GM21825 (cell line): ENCODE data around the gene UNCX.
"Not testable (repeated sequence)": the region's sequence is repeated elsewhere in the genome, so short reads cannot be mapped to it uniquely, and the experiment has no call there.

Experiments
- ATAC-seq: cut with Tn5 transposase; IDR thresholded peaks from one replicate; pipeline ENCODE4 v1.9.1; 2021; ENCODE audit warnings: mild to moderate bottlenecking, moderate library complexity; ENCODE audit not compliant: unreplicated experiment

The UNCX gene

GRCh38 chr7:1274121-1274875 lies 41.6 kb downstream of the UNCX start:
- no peak for ATAC-seq

DNA sequence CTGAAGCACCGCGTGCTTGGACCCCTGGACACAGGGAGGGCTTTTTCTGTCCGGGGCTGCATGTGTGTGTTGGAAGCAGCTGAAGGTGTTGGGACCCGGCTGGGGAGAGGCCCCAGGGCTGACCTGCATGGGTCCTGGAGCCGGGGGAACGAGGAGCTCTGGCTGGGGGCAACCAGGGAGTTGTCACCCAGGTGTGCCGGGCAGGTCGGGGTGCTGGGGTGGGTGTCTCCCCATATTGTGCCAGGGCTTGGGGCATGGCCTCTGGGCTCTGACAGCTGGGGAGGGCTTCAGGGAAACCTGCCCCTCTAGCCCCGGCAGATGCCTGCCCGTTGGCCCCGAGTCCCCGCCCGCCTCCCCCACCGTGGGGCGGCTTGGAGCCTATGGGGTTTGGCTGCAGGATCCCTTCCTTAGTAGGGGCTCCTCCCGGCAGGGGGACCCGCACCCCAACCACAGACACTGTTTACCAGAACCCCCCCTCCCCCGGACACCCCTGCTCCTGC lies 42.3 kb downstream of the UNCX start:
- ATAC-seq = no peak

- ATAC-seq = no peak
Observed at GRCh38 chr7:1275451-1276381, 43.0 kb downstream of the UNCX start.

- no peak for ATAC-seq
Observed at GRCh38 chr7:1276626-1277175, 44.0 kb downstream of the UNCX start.

GRCh38 chr7:1278543-1278942 lies 45.9 kb downstream of the UNCX start:
- ATAC-seq = no peak

DNA sequence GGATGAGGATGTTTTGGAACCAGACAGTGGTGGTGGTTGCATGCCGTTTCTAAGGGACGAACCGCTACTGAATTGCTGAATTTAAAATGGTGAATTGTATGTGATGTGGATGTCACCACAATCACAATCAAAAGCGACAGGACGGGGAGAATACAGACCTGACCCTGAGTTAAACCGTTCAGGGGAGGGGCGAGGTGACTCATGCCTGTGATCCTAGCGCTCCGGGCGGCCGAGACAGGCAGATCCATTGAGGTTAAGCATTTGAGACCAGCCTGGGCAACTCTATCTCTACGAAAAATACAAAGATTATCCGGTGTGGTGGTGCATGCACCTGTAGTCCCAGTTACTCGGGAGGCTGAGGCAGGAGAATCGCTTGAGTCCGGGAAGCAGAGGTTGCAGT lies 46.4 kb downstream of the UNCX start:
- no peak for ATAC-seq

GRCh38 chr7:1279895-1280294 lies 47.2 kb downstream of the UNCX start:
- not testable (repeated sequence) for ATAC-seq

DNA sequence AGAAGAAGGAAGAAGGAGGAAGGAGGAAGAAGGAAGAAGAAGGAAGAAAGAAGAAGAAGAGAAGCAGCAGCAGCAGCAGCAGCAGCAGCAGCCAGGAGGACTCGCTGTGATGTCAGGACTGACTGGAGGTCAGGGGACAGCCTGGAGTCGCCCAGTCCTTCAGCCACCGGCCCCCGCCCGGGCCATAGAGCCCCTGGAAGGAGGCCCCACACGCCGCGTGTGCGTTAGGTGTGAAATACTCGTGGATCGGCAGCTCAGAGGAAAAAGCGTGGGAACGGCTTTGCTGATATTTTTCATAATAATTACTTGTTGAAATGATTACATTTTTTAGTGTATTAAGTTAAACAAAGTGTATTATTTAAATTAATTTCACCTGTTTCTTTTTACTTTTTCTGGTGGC lies 48.4 kb downstream of the UNCX start:
- ATAC-seq = no peak

DNA sequence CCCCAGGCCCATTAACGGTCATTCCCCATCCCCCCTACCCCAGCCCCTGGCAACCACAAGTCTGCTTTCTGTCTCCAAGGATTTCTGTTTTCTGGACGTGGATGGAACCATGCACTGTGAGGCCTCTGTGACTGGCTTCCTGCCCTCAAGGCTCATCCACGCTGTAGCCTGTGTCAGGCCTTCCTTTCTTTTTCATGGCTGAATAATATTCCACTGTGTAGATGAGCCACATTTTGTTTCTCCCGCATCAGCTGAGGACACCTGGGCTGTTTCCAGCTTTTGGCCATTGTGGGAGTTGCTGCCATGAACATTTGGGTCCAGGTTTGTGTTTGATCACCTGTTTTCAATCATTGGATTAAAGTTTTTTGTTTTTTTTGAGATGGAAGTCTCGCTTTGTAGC lies 50.0 kb downstream of the UNCX start:
- no peak for ATAC-seq

DNA sequence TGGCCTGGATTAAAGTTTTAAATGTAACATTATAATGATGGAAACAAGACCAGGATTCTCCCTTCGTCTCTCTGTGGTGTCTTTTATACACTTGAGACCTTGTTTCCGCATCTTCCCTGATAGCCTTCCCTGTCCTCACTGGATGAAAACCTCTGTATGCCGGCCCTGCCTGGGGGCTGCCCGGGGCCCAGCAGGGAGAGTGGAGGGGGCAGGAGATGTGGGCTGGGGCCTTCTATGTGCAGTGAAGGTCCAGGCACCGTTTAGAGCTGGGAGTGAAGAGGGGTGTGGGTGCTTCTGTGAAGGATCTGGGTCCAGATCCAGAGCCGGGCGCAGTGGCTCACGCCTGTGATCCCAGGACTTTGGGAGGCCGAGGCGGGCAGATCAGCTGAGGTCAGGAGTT lies 50.7 kb downstream of the UNCX start:
- no peak for ATAC-seq

DNA sequence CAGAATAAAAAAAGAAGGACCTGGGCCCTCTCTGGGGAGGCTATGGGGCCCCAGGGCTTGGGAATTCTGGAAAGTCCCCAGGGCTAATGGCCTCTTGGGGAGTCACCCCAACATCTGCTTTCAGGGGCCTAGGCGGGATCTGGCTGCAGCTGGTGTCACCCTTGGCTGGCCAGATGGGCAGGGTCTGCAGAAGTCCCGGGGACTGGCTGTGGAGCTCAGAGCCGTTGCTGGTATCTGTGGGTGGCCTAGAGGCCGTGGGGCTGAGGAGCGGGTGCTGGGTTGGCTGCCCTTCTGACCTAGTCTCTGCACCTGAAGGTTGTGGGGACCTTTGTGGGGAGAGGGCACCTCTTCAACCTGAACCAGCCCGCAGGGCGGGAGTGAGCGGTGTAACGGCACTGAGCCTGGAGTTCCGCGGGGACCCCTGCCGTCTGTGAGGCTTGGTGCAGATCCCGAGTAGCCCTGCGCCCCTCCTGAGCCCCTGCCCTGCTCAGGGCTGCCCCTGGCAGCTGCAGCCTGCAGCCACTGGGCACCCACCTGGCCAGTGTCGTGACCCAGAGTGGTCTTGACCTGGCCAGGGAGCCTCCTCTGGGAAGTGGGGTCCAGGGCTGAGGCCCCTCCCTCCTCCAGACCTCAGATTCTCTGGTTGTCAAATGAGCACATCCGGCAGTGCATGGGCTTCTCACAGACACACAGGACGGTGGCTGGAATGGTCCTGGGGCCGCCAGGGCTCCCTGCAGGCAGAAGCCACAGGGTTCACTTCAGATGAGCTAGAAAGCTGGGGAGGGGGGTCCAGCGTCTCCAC lies 51.5 kb downstream of the UNCX start:
- no peak for ATAC-seq

GRCh38 chr7:1284743-1285458 lies 52.2 kb downstream of the UNCX start:
- ATAC-seq = no peak

- no peak for ATAC-seq
Observed at GRCh38 chr7:1285556-1286301, 53.1 kb downstream of the UNCX start.
